ENCODE data around the gene CTTN.

The CTTN gene

GRCh38 chr11:70485326-70486025 is 87.1 kb downstream of the CTTN start:
- TF ChIP-seq CTCF (IDR thresholded peaks at IDR 0.05; ENCODE audit: insufficient read depth, low read depth, low read length, missing control alignments), result no peak
- DNase-seq (ENCODE audit: low read depth), result no peak

GRCh38 chr11:70486026-70486415 is 87.7 kb downstream of the CTTN start:
- DNase-seq (ENCODE audit: low read depth), result no peak
- no peak overlapping the region for H3K4me3 ChIP-seq (ENCODE audit: low read depth, low read length)
- TF ChIP-seq CTCF (IDR thresholded peaks at IDR 0.05; ENCODE audit: insufficient read depth, low read depth, low read length, missing control alignments), result no peak

More at GRCh38 chr11:70485326-70486025, 87.1 kb downstream of the CTTN start:
- no peak overlapping the region for H3K4me3 ChIP-seq (ENCODE audit: low read depth, low read length)

All from GM12865 (cell line).